Measurements from ENCODE around the gene PRRG1.
"Not testable (repeated sequence)": the region's sequence is repeated elsewhere in the genome, so short reads cannot be mapped to it uniquely, and the experiment has no call there.

Gene PRRG1

DNA sequence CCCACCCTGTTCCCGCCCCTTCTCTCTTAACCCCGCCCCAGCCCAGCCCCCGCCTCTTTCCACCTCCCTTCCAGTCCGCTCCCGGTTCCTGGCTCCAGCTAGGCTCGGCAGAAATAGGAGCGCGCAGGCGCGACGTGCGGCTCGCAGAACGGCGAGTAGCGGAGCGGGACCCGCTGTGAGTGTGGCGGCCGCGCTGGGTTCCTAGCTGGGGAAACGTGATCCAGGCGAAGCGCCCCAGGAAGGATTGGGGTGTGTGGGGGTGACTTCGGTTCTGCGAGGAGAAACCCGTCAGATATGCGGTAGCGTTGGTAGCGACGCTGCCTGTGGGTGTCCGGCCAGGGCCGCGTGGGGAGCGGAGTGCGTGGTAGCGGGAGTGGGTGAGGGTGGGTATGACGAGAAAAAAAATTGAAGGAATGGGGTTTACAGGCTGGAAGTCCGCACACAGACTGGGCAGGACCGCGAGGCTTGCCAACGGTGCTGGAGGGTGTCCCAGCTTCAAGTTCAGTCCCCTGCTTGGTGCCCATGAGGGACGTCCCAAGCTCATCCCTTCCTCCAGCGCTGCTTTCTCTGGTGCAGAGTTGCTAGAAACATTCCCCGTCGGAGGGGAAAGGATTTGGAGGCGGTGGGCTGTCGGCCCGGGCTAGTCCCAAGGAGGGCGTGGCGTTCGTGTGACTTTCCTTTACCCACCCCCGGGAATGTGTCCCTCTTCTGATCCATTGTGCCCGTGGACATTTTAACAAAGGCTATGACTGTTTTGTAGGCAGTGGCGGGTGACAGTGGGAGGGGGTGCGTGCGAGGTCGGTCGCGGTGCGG lies at the start of gene PRRG1:
Gene PRRG1 (plus strand): TSS at position 144 of the 813 bp plus-strand sequence. CDS start 56,886 bp downstream, outside the sequence.
- DNase-seq (ENCODE audit: low read depth) = no peak

DNA sequence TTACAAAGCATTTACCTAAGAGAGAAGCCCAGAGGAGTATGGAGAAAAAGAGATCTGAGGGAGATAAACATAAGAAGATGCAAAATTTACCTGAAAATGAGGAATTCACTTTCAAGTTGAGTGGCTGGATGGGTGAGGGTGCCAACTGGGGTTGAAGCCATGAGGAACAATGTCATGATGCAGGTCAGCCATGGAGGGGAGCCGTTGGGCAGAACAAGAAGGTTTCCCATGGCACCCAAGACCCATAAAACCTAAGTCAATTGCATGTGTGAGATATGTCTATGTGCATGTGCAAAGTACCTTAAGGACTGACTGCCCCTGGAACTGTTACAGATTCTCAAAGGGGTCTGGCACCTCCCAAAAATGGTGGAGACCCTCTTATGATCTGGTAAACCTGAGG lies 46.6 kb upstream of the PRRG1 start:
- no peak for DNase-seq (ENCODE audit: low read depth)

DNA sequence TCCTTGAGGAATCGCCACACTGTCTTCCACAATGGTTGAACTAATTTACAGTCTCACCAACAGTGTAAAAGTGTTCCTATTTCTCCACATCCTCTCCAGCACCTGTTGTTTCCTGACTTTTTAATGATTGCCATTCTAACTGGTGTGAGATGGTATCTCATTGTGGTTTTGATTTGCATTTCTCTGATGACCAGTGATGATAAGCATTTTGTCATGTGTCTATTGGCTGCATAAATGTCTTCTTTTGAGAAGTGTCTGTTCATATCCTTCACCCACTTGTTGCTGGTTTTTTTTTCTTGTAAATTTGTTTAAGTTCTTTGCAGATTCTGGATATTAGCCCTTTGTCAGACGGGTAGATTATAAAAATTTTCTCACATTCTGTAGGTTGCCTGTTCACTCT lies 43.9 kb upstream of the PRRG1 start:
- DNase-seq (ENCODE audit: low read depth) = not testable (repeated sequence)

DNA sequence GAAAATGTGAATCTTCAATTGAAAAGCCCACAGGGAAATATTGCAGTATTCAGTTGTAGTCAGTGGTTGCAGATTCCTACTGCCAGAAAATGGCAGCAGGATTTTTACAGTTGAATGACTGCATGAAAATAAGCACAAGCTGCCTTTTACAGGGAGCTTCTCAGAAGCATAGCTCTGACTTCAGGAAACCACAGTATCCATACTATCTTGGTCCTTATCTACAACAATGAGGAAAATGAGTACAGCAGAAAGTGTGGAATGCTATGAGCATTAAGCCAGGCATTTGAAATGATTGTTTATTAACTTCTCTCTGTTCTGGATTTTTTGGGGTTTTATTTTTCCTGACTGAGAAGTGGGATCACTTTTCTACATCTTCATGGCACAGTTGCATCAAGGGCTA lies 34.6 kb upstream of the PRRG1 start:
- no peak for DNase-seq (ENCODE audit: low read depth)

DNA sequence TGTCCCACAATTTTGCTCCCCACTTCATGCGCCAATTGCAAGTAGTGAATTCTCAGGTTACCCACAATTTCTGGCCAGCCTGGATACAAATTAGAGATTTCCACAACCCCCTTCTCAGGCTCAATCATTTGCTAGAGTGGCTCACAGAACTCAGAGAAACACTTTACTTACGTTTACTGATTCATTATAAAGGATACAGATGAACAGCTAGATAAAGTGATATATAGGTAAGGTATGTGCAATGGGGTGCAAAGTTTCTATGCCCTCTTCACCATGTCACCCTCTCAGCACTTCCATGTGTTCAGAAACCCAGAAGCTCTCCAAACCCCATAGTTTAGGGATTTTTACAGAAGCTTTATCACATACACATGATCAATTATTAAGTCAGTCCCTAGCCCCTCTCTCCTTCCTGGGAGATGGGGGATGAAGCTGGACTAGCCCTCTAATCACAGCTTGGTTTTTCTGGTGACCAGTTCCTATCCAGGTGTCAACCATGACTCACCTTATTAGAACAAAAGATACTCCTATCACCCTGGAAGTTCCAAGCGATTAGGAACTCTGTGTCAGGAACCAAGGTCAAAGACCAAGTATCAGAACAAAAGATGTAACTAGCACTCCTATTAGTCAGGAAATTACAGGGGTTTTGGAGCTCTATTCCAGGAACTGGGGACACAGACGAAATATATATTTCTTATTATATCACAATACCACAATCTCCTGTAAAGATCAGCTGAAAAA lies 33.5 kb upstream of the PRRG1 start:
- no peak for DNase-seq (ENCODE audit: low read depth)

DNA sequence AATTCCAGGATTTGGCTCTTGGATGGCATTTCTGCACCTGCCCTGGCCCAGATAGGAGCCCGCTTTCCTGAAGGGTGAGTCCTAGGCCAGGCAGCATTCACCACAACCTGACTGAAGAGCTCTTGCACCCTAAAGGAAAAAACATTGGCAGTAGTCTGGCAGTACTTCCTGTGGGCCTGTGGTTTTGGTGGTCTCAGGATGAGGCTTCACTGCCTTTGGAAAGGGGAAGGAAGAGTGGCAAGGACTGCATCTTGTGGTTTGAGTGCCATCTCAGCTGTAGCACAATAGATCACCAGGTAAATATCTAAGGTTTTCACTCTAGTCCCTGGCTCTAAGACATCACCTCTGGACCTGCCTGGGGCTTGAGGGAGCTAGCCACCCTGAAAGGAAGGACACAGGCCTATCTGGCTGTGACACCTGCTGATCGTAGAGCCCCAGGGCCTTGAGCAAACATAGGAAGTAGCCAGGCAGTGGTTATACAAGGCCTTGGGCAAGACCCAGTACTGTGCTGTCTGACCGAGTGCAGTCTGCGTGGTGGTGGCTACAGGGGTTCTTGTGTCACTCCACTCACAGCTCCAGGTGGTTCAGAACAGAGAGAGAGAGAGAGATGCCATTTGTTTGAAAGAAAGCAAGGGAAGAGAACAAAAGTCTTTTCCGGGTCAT lies 28.5 kb upstream of the PRRG1 start:
- no peak for DNase-seq (ENCODE audit: low read depth)

DNA sequence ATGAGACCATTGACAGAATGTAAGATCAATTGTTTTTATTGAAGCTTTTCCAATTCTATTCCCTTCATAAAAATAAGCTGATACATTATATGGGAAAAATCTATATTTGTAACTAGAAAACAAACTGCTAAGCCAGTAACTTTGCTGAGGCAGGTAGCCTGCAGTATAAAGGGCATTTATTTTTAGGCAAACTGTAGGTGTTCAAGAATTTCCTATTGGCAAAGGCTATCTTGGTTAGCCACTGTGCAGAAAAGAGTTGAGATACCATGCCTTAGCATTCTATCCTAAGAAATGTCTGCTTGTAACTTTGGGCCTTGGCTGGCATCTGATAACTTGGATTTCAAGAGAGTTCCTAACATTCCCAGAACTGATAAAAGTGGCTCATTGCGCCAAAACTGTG lies 18.5 kb upstream of the PRRG1 start:
- no peak for DNase-seq (ENCODE audit: low read depth)

DNA sequence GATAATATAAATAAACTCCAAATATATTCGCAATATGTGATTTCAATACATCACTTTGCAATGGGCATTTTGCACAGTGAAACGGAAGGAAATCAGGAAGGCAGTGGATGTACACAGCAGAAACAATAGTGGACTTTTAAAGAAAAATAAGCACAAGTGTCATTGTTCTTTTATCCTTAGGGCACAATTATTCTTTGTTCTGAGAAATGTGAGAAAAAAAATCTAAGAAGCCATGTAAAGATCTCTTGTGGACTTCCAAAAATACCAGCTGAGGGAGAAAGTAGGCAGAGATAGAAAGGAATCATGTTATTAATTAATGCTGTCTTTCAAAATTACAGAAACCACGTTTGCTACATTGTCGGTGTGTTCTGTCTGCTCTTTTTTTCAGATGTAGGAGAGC lies 17.6 kb upstream of the PRRG1 start:
- no peak for DNase-seq (ENCODE audit: low read depth)

DNA sequence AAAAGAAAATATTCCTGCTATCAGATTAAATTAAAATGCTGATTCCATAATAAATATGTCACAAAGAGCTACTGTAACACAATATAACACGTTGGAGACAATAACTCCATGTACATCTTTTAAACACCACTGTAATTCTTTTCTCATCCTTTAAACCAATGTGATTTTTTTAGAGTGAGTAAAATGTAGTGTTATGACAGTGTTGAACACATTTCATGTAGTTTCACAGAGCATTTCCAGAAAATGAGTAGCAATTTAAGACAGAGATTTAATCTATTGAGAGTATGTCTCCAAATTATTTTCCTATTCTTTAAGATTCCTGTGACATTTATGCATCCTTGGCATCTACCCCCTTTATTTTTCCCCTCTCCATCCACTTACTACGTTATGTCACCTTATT lies 17.1 kb upstream of the PRRG1 start:
- no peak for DNase-seq (ENCODE audit: low read depth)

DNA sequence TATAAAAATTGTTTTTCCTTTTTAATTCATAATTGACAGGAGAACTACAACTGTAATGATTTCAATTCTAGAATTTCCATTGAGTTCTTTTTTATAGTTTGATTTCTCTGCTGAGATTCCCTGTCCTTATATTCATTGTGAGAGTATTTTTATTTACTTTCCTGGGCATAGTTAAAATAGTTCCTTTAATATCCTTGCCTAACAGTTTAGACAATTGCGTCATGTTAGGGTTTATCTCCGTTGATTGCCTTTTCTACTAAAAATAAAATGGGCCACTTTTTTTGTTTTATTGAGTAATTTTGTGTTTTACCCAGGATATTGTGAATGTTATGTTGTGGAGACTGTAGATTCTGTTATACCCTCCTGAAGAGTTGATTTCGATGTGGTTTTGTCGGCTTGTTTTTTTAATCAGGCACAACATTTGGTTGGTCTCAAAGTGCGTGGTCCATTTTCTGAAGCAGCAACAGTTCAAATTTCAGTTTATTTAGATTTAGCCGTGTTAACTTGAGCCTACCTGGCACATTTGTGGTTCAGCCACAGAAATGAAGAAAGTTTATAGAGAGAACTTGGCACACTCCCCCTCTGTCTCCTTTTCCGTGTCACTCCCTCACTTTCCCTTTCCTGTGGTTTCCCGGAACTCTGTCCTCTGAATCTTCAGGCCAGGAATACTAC lies 16.0 kb upstream of the PRRG1 start:
- no peak for DNase-seq (ENCODE audit: low read depth)

DNA sequence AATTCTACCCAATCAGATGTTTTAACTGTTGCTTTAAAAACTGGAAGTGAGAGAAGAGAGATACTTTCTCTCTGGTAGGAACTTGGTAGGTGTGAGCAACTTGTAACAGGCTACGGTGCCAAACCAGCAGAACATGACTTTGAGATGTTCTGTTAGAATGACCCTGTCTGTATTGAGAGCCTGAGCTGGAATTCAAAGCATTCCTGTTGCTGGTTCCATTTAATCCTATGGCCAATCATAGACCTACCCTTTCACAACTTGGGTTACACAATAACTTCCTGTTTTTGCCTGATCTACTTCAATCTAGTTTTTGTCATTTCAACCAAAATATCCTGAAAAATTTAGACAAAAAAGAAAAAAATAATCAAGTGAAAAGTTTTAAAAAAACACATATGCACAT lies 1.7 kb upstream of the PRRG1 start:
- no peak for DNase-seq (ENCODE audit: low read depth)

DNA sequence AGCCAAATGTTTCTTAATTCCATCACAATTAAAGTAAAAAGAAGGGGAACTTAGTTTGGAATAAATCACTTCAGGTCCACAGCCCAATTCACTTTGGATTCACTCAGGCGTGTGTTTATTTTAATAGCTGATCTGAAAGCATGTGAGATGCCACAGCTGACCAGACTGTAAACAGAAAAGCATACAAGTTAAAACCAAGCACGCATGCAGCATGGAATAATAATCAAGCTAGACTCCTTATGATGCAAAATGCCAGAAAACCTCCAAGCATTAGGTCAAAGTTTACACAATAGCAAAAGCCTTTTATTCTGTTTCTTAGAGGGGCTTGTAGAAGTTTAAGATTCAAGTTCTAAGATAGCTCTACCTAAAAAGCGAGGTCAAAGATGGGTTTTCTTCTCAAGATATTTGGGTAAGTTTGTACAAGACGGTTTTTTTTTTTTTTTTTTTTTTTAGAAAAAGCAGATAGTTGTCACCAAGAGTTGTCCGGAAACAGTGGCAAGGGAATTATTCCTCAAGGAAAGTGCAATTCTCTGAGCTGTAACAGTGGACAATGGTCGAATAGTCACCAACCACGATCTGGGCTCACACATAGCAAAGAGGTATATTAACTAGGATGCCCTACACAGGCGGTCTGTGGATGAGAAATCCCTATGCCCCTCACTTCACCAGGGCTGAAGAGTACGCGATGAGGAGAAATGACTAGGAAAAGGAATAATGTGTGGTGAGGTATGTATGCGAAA lies 763 bp upstream of the PRRG1 start:
- no peak for DNase-seq (ENCODE audit: low read depth)

DNA sequence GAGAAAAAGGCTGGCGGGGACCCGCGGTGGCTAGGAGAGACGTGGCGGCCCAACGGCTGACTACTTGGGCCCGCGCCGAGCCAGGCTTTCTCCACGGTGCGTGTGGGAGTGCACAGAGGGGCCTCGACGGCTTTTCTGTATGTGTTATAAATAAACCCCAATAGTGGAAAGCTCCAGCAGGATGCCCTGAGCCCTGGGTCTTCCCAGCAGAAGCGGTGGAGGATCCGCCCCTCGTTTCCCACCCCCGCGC lies 268 bp upstream of the PRRG1 start:
- DNase-seq (ENCODE audit: low read depth) = no peak

DNA sequence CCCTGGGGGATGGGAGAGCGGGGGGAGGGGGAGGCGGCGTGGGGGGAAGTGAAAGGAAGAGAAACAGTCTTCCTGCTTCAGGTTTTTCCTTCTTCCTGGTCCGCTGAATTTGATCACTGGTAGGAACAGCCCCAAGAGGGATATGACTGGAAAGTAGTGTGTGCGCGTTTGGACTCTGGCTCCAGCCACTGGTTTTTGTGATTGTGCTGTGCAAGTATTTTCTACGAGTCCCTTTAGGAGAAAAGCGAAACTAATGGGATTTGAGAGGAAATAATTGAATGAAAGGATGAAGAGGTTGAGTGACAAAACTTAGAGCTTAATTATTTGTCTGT lies 836 bp downstream of the PRRG1 start:
- DNase-seq (ENCODE audit: low read depth) = no peak

DNA sequence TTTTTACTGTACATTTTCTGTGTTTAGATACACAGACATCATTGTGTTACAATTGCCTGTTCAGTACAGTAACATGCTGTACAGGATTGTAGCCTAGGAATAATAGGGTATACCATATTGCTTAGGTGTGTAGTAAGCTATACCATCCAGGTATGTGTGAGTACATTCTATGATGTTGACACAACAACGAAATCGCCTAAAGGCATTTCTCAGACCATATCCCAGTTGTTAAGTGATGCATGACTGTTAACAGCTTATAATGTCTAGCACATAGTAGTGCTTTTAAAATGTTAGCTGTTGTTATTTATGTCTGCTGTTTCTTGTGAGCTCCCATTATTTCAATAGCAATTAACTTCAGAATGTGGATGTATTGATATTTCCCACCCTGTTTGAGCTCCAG lies 4.5 kb downstream of the PRRG1 start:
- no peak for DNase-seq (ENCODE audit: low read depth)

DNA sequence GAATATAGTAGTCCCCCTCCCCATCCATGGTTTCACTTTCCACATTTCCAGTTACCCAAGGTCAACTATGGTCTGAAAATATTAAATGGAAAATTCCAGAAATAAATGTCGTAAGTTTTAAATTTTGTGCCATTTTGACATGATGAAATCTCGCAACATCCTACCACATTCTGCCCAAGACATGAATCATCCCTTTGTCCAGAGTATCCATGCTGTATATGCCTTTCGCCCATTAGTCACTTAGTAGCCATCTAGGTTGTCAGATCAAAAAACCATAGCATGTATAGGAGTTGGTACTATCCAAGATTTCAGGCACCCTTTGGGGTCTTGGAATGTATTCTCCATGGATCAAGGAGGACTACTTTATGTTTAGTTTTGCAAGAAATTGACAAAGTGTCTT lies 8.3 kb downstream of the PRRG1 start:
- DNase-seq (ENCODE audit: low read depth) = no peak

DNA sequence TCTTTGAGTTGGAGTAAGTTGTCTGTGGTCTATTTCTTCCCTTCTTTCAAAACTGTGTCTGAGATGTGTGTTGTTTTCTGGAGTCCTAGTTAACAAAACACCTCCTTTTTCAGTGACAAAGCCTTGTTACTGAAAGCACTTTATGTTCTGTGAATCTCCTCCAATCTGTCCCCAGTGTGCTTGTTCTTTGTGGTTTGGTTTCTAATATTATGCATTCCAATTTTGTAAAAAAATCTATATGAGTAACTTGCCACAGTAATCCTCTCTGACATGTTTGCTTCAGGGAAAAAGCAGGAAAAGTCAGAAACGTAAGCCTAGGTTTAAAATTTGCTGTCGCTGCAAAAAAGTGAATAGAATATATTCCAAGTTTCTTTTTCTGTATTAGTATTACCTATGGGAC lies 12.4 kb downstream of the PRRG1 start:
- DNase-seq (ENCODE audit: low read depth) = no peak

DNA sequence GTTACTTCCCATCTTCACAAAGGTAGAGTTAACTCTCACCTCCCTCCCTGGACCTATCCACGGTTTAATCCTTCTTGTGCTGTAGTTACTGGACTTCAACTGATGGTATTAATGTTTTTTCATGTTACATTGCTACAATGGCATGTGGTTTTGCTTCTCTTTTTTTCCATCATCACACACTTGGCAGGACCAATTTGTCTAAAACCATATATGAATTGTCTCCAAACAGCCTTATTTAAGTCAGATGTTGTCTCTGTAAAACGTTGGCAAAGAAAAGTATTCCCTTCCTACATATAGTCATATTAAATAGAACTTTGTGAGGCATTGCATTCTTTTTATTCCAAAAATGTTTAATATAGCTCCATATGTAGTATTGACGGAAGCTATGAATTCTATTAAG lies 15.5 kb downstream of the PRRG1 start:
- no peak for DNase-seq (ENCODE audit: low read depth)

DNA sequence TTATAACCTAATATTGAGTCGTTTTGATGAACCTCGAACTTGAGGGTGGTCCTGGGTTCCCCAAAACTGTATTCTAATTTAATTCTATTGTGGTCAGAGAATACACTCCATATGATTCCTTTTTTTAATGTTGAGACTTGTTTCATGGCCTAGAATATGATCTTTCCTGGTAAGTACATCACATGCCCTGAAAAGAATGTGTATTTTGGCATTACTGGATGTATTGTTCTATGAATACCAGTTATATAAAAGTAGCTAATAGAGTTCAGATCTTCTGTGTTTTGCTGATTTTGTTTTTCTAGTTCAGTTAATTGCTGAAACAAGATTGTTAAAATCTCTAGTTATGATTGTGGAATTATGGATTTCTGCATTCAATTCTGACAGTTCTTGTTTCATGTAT lies 18.8 kb downstream of the PRRG1 start:
- DNase-seq (ENCODE audit: low read depth) = no peak

DNA sequence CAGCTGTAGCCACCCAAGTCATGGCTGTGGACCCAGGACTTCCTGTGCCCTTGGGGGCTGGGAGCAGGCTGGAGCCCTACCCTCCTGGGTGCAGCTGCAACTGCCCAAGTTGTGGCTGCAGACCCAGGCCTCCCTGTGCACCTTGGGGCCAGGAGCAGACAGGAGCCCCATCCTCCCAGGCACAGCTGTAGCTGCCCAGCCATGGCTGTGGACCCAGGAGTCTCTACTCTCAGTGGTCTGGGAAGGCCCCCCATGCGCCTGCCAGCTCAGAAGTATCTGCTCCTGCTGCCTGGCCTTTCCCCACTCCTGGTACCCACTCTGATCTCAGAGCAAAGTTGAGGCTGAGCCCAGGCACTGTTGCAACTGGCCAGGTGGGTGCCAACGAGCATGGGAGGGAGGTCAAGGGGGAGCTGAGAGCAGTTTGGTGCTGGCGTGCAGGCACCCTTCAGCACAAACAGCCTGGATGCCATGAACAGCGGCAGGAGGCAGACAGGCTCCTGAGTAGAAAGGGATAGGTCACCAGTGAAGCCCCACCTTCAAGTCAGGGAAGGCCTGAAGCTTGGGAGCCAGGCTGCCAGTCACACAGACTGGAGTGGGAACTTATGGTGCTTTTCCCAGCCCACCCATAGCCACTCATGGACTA lies 21.5 kb downstream of the PRRG1 start:
- no peak for DNase-seq (ENCODE audit: low read depth)

DNA sequence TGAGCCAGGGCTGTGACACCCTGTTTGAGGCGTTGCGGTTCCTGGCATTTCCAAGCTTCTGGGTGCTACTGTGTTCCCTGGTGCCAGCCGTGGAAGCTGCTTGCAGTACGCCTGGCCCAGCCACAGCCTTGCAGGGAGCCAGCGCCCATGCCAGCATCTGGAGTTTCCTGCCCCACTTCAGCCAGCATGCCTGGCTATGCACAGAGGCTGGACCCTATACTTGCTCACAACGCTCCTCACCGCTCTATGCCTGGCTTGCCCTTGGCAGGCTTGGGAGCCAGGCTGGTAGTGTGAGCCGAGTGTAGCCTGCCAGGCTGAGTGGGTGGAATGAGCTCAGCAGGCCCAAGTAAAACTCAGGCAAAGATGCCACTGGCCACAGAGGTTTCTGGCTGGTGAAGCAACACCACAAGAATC lies 22.4 kb downstream of the PRRG1 start:
- no peak for DNase-seq (ENCODE audit: low read depth)

DNA sequence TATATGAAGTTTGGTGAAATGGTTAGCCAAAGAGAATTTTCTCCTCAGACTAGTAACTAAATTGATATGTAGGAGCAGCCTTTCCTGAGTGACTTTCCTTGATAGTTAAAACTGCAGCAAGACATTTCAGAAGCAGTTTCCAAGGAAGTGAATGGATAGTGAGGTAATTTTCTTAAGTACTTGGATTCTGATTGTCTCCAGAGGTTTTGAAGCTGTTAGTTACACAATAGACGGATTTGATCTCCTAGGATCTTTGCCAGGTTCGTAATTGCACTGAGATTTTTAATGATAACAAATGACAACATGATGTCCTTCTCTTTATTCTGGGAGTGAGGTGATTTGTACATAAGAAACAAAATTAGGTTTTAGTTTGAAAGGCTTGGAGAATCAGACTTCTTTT lies 29.2 kb downstream of the PRRG1 start:
- no peak for DNase-seq (ENCODE audit: low read depth)
